Measurements from ENCODE around the gene PADI3. TPM values are rescaled to one million over a fixed set of nuclear protein-coding genes. Genes with fewer than 3 reads are reported as not detected.

The PADI3 gene
- total and polyA plus RNA-seq, 2 of the 8 experiments (the other 6 are each of a cell fraction or from before 2014, with no cell fraction given) = 0.37 to 0.94 TPM

GRCh38 chr1:17224434-17224833, 24.5 kb upstream of the PADI3 start:
- H3K4me3 ChIP-seq (ENCODE audit: extremely low read depth in 1 of 4, insufficient read depth in 2 of 4, low read depth in 3 of 4, low read length in 4 of 4) = no peak overlapping the region
- no peak overlapping the region for H2BK20ac ChIP-seq (ENCODE audit: low read length)
- POLR2A ChIA-PET (ENCODE audit: partially characterized antibody) = interaction anchor here (1.2 kb wide), 1 partner anchor 10 kb away, joined by 4 read pairs; no protein-coding TSS in a partner anchor
- no peak overlapping the region for H4K8ac ChIP-seq (ENCODE audit: extremely low read depth, insufficient read depth, low read length)
- no peaks in the 10 kb centered on the region for H3K23me2 ChIP-seq (ENCODE audit: low read depth, low read length)
- H3K18ac ChIP-seq (ENCODE audit: extremely low read depth, low read length) = no peak overlapping the region
- H2BK15ac ChIP-seq (ENCODE audit: low read length) = no peak overlapping the region
- no peaks in the 10 kb centered on the region; a peak in 1 of 7 replicates for H3K4me1 ChIP-seq (replicated peaks in 1 of 4; ENCODE audit: control insufficient read depth in 3 of 4, insufficient read depth in 4 of 4, low read length in 3 of 4)
- no peak overlapping the region for H2BK120ac ChIP-seq (replicated peaks; ENCODE audit: low read depth, low read length)
- H2BK12ac ChIP-seq (ENCODE audit: low read depth, low read length) = no peak overlapping the region
- H4K20me1 ChIP-seq (replicated peaks in 1 of 2; ENCODE audit: control insufficient read depth in 1 of 2, insufficient read depth in 2 of 2, low read length in 2 of 2) = no peaks in the 10 kb centered on the region
- no peak overlapping the region for H3K23ac ChIP-seq (ENCODE audit: insufficient read length)
- no peaks in the 10 kb centered on the region for H3K9me3 ChIP-seq (ENCODE audit: insufficient read depth in 2 of 2, low read depth in 1 of 2, low read length in 1 of 2)
- FAIRE-seq (no peak), DNase-seq (ENCODE audit: low read depth in 1 of 2, low spot score in 2 of 2) (no peak)
- H4K91ac ChIP-seq (replicated peaks; ENCODE audit: insufficient read length, low read length) = no peak overlapping the region
- H3K4ac ChIP-seq (replicated peaks; ENCODE audit: insufficient read length, low read depth, low read length) = no peak overlapping the region
- no peak overlapping the region for H3K9ac ChIP-seq (replicated peaks in 1 of 4; ENCODE audit: extremely low read depth in 1 of 4, low read depth in 3 of 4, low read length in 3 of 4)
- no peak overlapping the region for H2AFZ ChIP-seq (ENCODE audit: low read length)
- no peaks in the 10 kb centered on the region for H3K36me3 ChIP-seq (ENCODE audit: control insufficient read depth in 2 of 4, insufficient read depth in 4 of 4, low read length in 3 of 4)
- no peaks in the 10 kb centered on the region for H3K79me1 ChIP-seq (ENCODE audit: low read depth, low read length)
- WGBS, 2 experiments (ENCODE audit: extremely low coverage in 1 of 2, insufficient coverage in 1 of 2, insufficient read length in 1 of 2, insufficient replicate concordance in 2 of 2, low coverage in 1 of 2, low lambda C conversion rate in 2 of 2, missing lambda C conversion rate in 1 of 2) = 82% methylated on average over 4 of the region's 4 CpGs; no CpG with 5 or more reads in 1 of the 2 experiments
- H4K5ac ChIP-seq (ENCODE audit: insufficient read length, low read depth, low read length) = no peak overlapping the region
- no peak overlapping the region for H3K4me2 ChIP-seq (ENCODE audit: insufficient read depth in 1 of 2, low read depth in 2 of 2, low read length in 2 of 2)
- H2AK5ac ChIP-seq (ENCODE audit: low read depth, low read length) = no peak overlapping the region
- H2BK5ac ChIP-seq (ENCODE audit: low read depth, low read length) = no peak overlapping the region
- H3K14ac ChIP-seq (ENCODE audit: insufficient read length) = no peak overlapping the region
- H3K56ac ChIP-seq (replicated peaks; ENCODE audit: insufficient read length, low read depth, low read length) = no peak overlapping the region
- no peaks in the 10 kb centered on the region for H3K79me2 ChIP-seq (ENCODE audit: control insufficient read depth in 1 of 2, insufficient read depth in 2 of 2, low read length in 2 of 2)
- CTCF ChIA-PET (ENCODE audit: partially characterized antibody) = interaction anchor here (0.6 to 2.8 kb wide), 4 partner anchors 13 to 330 kb away, joined by 3 to 20 read pairs (median 8); no protein-coding TSS in a partner anchor
- no peaks in the 10 kb centered on the region; a peak in 1 of 7 replicates for H3K27me3 ChIP-seq (replicated peaks in 1 of 4; ENCODE audit: control insufficient read depth in 3 of 4, extremely low read depth in 1 of 4, insufficient read depth in 3 of 4, low read length in 3 of 4)
- no peak overlapping the region for H3K27ac ChIP-seq (ENCODE audit: low read depth, low read length)
- no peak for TF ChIP-seq NRF1 (IDR thresholded peaks at IDR 0.05; ENCODE audit: low read depth, low read length)
- no peak for TF ChIP-seq RNF2 (IDR thresholded peaks at IDR 0.05; ENCODE audit: borderline replicate concordance, low read depth, low read length, missing control alignments, poor library complexity, severe bottlenecking)
- TF ChIP-seq BACH1 (IDR thresholded peaks at IDR 0.05; ENCODE audit: low read length) = no peak
- TF ChIP-seq CBX5 (IDR thresholded peaks at IDR 0.05; ENCODE audit: low read depth, low read length) = no peak
- TF ChIP-seq PHF8 (conservative IDR thresholded peaks at IDR 0.05; ENCODE audit: low read depth, low read length) = no peak
- TF ChIP-seq SIRT6 (IDR thresholded peaks at IDR 0.05; ENCODE audit: low read length) = no peak
- TF ChIP-seq KDM4A (IDR thresholded peaks at IDR 0.05; ENCODE audit: low read depth, low read length, severe bottlenecking) = no peak
- TF ChIP-seq ASH2L (IDR thresholded peaks at IDR 0.05; ENCODE audit: low read length) = no peak
- TF ChIP-seq TBP (IDR thresholded peaks at IDR 0.05; ENCODE audit: low read depth, low read length) = no peak
- no peak for TF ChIP-seq ZNF274 (IDR thresholded peaks at IDR 0.05; ENCODE audit: borderline replicate concordance, extremely low read depth, low read length)
- TF ChIP-seq MAX (IDR thresholded peaks at IDR 0.05) = no peak
- TF ChIP-seq, protein P1, sequence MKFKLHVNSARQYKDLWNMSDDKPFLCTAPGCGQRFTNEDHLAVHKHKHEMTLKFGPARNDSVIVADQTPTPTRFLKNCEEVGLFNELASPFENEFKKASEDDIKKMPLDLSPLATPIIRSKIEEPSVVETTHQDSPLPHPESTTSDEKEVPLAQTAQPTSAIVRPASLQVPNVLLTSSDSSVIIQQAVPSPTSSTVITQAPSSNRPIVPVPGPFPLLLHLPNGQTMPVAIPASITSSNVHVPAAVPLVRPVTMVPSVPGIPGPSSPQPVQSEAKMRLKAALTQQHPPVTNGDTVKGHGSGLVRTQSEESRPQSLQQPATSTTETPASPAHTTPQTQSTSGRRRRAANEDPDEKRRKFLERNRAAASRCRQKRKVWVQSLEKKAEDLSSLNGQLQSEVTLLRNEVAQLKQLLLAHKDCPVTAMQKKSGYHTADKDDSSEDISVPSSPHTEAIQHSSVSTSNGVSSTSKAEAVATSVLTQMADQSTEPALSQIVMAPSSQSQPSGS (IDR thresholded peaks at IDR 0.05; ENCODE audit: low read length) = no peak
- no peak for TF ChIP-seq TAF1 (IDR thresholded peaks at IDR 0.05; ENCODE audit: low read depth, low read length)

Measured in H1 (cell line).